ENCODE data around the gene EFHD1.
A peak's percentile ranks its signal among the peaks of the same experiment; 100 is the strongest.
"Not testable (repeated sequence)": the region's sequence is repeated elsewhere in the genome, so short reads cannot be mapped to it uniquely, and the experiment has no call there.

The EFHD1 gene

DNA sequence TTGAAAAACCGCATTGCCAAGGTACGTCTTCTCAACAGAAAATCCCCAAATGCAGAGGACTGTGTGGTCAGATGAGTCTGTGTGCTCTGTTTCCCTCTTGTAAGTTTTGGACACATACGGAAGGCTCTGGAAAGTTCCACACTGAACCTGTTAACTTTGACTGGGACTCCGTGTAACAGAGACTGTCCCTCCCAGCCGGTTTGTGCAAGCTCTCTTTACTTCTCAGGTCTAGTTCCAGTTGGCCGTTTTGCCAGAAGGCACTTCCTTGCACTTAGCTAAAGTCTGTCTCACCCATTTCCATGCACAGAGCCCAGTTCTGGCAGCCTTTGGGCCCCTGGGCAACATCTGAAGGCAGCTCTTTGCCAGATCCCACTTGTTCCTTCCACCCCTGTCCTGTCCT is 22.0 kb downstream of the EFHD1 start:
- no peak for DNase-seq

DNA sequence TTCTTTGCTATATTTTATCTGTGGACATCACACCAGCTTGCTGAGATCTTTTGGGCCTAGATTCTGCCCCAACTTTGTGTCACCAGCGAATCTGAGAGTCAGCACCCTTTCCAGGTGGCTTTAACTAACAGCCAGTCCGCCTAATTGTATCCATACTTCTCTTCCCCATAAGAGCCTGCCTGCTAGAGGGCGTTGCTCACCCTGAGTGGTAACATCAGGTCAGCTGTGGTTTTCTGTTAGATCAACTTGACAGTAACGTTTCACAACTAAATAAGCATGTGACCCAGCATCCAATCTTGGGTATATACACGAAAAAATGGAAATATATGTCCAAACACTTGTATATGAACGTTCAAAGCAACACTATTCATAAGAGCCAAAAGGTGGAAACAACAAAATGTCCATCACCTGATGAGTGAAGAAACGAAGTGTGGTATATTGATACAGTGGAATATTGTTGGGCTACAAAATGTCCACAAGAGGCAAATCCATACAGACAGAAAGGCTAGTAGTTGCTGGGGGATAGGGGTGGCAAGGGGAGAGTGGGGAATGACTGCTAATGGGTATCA is 24.9 kb downstream of the EFHD1 start:
- DNase-seq, result no peak

DNA sequence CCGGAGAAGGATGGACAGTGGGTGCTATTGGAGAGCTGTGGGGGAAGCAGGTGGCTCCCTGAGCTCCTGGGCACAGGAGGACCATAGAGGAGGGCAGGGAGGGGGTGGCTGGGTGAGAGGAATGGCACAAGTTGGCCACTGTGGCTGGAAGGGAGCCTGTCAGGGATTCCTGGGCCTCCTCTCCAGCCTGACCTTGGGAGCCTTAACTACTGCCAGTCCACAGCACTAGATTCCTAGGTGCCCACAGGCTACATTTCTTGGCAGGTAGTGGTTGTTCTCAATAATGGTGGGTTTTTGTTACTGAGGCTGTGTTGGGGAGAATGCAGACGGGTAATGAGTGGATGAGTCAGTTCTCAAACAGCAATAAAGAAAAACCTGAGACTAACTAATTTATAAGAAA is 26.0 kb downstream of the EFHD1 start:
- DNase-seq, result no peak

DNA sequence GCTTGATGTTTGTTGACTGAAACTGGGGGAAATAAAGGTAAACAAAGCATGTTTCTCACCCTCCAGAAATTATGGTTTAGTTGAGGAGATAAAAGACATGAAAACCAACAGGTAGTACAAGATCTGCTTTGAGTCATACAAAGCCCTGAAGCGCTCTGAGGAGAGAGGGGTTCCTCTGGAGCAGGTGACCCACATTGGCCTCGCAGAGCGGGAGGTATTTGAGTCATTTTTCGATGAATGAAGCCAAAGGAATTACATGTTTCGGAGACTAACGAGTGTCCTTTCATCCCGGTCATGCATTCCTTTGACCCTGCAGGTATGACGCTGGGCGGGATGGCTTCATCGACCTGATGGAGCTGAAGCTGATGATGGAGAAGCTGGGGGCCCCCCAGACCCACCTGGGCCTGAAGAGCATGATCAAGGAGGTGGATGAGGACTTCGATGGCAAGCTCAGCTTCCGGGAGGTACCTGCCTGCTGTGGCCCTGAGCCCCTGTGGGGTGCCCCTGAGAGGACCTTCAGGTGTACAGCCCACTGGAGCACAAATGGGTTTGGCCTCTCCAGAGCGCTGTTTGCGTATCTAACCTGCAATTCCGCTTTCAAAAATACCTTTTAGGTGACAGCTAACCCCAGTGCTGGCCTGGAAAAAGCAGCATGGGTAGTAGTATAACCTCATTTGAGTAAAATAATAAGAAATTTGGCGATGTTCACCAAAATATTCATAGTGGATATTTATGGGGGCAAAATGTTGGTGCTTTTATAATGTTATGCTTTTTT is 29.3 kb downstream of the EFHD1 start:
- no peak for DNase-seq

DNA sequence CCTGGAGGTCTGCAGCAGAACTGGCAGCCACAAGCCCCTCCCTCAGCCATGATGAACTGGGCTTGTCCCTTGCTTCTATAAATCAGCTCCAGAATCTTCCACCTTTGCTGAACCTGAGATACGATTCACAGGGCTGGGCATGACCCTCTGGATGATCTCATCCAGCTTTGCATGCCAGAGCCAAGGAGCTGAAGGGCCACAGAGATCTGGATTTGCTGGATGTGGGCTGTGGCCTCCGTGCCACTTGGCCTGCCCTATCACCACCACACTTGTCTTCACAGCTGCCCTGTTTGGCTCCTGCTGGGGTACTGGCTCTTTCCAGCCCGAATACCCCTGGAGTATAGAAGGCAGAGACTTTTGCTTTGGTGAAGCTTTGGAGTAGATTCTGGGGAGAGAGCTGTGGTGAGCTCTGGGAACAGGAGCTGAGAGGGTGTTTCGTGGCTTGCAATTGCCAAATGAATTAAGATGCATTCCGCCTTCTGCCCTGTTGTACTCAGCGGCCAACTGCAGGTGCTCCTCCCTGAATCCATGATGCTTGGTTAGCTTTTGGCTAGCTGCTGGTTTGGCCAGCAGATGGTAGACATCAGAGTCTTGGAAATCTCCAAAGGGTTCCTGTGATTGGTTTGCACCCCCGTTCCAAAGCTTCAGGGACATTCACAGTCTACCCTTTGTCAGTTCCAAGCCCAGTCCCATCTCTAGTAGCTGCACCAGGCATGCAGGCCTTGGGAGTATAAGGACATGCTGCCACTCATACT is 32.8 kb downstream of the EFHD1 start:
- no peak for DNase-seq

DNA sequence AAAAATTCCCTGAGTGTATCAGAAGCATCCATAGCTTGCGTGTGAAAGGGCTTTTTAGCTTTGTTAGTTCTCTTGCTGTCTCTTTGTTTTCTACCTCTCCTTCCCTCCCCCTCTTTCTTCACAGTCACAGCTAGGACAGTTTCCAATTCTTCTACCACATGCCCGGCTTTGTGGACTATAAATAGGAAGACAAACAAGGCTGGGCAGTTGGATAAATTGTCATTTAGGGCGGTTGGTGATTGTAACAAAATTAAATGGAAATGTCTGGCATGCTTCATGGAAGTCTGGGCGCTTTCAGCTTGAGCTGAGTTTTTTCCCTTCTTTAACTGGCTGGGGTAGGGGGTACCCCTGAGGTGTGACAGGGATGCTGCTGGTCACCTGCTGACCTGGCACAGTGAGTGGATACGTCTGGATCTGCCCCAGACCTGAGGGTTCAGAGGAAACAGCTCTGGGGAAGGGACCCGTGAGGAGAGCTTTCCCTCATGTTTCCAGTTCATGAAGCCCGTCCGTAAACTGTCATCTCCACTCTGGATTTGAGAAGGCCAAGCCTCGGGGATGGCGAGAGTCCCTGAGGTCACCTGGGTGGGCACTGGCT is 34.7 kb downstream of the EFHD1 start:
- no peak for DNase-seq

DNA sequence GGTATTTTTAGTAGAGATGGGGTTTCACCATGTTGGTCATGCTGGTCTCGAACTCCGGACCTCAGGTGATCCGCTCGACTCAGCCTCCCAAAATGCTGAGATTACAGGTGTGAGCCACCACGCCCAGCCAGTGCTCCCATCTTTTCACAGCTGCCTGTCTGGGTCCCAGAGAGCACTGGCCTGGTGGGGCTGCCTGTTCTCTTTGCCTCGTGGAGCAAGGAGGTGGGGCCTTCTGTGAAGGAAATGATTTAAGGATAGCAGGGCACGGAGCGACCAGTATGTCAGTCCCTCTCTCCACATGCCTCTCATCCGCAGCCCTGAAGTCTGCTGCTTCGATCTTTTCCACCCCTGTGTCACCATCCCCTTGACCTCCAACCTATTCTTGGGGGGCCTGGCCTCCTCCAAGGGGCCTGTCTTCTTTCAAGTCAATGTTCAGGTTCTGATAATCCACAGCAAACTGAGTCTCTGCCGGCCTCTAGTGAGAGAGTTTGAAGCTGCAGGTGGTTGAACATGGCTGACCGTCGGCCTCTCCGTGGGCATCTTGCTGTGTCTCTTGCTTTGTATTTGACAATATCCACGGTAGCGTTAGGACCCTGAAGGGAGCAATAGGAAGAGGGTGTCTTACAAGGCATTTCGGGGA is 35.5 kb downstream of the EFHD1 start:
- DNase-seq, result no peak

DNA sequence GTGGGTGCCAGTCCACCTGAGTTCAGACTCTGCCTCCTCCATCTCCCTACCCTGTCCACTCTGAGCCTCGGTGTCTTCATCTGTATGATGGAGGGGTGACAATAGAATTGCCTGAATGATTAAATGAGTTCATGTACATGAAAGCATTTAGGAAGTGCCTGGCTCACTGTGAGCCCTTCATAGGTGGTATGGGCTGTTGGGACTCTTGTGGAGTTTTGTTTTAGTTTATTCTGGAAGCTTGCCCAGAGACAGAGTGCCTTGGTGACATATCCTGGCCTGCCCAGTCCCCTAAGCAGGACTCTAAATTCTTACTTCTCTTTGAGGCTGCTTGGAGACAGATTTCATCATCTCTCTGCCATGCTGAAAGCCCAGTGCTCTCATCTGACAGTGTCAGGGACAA is 39.2 kb downstream of the EFHD1 start:
- DNase-seq, result no peak

DNA sequence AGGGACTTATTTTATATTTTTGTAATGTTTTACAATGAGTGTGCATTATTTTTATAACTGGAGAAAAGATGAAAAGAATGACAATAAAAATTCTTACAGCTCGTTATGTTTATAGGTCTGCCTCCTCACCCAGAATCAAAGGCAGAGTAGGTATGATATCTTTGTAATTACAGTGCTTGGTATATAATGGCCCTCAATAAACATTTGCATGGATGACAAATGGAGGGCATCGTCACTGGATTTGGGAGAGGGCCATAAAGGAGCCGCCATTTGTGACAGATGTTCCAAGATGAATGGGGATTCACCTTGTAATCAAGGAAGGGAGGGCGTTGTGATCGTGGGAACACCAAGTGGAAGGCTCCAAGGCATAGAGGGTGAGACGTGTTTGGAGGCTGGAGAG is 41.1 kb downstream of the EFHD1 start:
- DNase-seq, result no peak

DNA sequence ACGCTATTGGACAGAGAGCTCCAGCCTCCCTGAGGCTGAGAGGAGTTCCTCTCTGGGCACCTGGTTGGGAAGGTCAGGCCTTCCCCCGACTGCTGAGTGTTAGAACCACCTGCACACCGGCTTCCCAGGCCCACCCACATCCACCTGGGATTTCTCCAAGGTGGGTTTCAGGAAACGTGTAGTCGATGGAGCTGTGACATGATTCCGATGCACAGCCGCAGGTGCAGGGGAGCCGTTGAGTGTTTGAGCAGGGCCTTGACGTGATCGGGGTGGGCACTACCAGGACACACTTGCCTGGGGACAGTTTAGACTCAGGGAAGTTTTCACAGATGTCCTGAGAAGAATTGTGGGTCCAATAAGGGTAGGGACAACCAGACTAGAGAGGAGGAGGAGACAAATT is 42.0 kb downstream of the EFHD1 start:
- no peak for DNase-seq

DNA sequence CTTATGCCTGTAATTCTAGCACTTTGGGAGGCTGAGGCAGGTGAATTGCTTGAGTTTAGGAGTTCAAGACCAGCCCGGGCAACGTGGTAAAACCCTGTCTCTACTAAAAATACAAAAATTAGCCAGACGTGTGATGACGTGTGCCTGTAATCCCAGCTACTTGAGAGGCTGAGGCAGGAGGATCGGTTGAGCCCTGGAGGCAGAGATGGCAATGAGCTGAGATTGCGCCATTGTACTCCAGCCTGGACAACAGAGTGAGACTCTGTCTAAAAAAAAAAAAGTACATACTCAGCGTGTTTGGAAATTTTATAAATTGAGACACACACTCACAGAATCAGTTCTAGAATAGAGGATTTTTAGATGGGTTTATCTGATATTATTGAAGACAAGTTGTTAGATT is 46.6 kb downstream of the EFHD1 start:
- no peak for DNase-seq

DNA sequence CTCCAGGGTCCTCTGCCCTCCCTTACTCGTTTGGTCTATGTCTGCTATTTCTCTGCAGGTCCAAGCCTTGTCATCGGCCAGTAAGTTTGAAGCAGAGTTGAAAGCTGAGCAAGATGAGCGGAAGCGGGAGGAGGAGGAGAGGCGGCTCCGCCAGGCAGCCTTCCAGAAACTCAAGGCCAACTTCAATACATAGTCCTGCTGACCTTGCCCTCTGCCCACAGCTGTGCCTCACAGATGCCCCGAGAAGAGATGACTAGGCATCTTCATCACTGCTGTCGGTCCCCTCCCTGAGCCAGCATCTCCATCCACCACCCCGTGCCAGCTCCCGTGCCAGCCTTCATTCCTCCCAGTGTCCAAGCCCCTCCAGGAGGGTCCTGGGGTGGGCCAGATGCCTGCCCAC is 48.1 kb downstream of the EFHD1 start:
- no peak for DNase-seq

DNA sequence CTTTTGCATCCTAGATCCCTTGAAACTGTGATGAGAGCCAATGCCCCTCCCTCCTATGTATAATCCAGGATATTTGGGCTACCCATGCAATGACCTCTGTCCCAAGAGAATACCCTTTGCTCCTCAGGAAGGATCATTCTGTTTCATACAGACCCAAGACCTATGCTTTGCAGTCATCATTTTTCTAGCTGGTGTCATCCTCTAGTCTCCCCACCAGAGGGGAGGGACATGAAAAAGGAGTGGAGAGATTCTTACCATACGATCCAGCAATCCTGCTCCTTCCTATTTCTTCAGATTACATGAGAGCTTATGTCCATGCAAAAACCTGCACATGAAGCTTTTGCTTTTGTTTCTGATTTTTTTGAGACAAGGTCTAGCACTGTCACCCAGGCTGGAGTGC is 50.0 kb downstream of the EFHD1 start:
- DNase-seq, result no peak

DNA sequence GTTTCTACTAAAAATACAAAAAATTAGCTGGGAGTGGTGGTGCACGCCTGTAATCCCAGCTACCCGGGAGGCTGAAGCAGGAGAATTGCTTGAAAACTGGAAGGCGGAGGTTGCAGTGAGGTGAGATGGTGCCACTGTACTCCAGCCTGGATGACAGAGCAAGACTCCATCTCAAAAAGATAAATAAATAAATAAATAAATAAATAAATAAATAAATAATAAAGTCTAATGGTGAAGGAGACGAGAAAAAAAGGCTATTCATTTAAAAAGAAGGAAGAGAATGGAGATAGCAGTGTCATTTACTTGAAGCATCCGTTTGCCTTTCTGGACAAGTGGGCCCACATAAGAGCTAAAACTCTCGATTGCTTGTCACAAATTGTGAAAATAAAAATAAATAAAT is 52.0 kb downstream of the EFHD1 start:
- DNase-seq, result not testable (repeated sequence)

DNA sequence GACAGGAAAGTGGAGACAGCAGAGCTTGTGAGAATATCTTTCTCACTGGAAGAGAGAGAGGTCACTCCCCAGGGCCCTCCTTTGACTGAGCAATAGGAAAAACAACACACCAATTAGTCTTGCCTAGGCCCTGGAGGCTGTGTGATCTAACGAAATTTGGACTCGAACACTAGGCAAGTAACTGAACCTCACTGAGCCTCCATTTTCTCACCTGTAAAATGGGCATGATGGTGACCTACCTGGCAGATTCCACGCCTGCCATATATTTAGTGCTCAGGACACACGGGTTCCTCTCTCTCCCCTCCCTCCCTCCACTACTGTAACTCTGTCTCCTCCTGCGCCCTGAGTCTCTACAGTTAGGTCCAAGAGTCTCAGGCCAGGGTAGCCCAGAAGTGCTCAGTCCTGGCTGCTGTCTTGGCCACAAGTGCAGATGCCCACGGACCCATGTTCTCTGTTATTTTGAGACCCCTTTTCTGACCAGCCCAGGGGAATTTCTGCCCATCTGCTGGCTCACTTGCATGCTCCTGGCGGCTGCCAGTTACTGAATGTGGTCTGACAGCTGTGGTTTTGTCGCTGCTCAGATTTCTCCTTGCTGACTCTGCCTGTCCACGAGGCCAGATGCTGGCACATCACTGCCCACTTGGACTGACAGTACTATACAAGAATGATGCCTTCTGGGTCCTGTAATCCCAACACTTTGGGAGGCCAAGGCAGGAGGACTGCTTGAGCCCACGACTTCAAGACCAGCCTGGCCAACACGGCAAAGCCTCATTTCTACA is 54.2 kb downstream of the EFHD1 start:
- DNase-seq, result no peak

DNA sequence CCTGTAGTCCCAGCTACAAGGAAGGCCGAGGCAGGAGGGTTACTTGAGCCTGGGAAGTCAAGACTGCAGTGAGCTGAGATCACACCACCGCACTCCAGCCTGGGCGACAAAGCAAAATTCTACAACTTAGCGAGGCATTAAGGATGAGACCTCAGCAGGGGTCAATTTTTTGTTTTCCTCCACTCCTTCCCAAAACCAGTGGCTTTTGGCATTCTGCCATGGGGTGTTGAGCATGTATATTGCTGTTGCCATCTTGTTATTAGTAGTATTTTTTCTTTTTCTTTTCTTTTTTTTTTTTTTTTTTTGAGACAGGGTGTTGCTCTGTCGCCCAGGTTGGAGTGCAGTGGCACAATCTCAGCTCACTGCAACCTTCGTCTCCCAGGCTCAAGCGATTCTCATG is 54.8 kb downstream of the EFHD1 start:
- DNase-seq, result no peak

DNA sequence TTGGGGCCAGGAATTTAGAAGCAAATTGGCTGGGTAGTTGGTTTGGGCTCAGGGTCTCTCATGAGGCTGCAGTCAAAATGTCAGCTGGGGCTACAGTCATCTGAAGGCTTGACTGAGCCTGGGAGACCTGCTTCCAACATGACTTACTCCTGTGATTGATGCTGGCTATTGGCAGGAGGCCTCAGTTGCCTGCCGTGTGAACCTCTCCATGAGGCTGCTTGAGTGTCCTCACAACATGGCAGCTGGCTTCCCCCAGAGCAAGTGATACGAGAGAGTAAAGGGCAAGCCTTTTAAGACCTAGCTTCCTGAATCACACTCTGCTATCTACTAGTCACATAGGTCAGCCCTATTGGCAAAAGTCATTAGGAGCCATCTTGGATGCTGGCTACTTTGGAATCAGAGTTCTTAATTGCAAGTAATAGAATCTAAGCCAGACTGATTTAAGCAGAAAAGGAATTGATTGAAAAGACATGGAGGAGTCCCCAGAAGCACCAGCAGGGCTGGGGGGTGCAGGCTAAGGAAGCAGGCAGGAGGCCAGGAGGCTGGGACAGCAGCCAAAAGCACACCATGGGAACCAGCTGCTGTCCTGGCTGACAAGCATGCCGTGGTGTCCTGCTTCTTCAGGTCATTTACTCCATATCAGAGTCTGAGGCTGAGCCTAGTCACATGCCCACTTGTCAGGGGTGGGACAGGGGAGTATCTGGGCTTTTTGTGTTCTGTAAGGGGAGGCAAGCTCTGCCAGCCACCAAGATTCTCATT is 55.9 kb downstream of the EFHD1 start:
- DNase-seq, result peak; percentile 8

DNA sequence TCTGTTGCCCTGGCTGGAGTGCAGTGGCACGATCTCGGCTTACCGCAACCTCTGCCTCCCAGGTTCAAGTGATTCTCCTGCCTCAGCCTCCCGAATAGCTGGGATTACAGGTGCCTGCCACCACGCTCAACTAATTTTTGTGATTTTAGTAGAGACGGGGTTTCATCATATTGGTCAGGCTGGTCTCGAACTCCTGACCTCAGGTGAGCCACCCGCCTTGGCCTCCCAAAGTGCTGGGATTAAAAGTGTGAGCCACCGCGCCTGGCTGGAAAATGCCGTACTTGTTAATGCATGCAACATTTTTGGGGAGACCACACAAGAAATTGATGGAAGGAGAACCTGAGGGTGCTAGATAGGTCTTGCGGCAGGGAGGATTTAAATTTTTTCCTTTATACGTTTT is 57.7 kb downstream of the EFHD1 start:
- not testable (repeated sequence) for DNase-seq

DNA sequence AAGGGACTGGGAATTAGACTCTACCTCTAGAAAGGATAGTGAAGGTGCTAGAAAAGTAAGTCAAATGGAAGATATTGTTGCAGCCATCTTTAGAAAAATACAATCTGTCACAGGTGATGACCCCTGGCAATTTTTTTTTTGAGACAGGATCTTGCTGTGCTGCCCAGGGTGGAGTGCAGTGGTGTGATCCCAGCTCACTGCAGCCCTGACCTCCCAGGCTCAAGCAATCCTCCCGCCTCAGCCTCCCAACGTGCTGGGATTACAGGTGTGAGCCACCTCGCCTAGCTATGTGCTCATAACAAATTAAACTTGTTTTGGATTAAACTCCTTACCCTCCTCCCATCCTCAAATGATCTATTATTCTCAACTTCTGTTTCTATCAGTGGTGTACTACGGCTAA is 59.9 kb downstream of the EFHD1 start:
- DNase-seq, result no peak

DNA sequence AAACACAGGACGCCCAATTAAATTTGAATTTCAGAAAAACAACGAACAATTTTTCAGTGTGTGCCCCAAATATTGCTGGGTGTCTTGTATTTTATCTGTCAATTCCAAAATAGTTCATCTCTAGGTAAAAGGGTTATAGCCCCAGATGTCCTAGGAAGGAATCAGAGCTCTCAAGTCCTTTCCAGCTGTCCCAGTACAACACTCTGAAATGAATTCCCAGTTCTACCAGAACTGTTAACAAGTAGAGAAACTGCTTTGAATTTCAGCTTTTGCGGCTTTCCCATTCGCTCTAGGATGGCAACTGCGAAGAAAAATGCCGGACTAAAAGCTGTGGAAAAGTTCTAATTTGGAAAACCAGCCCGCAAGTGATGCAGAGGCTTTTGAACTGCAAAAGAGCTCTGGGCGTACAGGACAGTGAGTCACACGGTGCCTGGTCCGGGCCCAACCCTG is 63.2 kb downstream of the EFHD1 start:
- no peak for DNase-seq

DNA sequence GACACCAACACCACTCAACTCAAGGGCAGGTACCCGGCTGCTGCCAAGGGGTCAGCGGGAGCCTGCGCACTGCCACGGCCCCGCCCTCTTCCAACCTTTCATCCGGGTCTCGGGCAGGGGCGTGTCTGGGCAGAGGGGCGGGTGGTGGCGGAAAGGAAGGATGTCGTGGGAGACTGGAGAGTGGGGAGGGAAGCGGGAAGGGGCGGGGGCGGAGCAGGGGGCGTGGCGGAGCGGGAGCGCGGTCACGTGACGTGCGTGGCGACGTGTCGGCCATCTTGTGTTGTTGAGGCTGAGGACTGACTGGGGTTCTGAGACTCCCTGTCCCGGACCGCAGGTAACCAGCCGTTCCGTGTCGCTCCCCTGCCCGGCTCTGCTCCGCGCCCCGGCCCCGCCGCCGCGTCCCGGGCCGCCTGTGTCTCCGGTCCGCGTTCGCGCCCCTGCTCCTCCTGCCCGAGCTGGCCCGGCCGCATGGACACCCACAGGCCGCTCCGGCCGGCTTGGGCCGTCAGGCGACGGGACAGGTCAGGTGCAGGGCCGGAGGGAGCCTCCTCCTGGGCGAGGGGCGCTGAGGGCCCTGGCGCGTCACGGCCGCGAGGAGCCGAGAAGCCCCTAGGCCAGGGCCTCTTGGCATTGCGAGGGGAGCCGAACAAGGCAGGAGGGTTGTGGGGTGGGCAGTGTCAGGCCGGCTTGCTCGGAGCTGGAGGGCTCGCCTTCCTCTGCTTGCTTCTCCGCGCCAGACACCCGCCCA is 63.8 kb downstream of the EFHD1 start, which contains the start of gene GIGYF2:
Gene GIGYF2 (plus strand): TSS at position 273 of the 748 bp plus-strand sequence. CDS start 37,867 bp downstream, outside the sequence.
- DNase-seq, result peak; percentile 94

Data from DMS153 (cell line).